Activated CD4-positive, alpha-beta T cell treated with anti-CD3 and anti-CD28 coated beads, Interleukin-2, amount 50 U/mL, for 4 hours (primary cell): ENCODE results near the gene PRDM13.
"Not testable (repeated sequence)": the region's sequence is repeated elsewhere in the genome, so short reads cannot be mapped to it uniquely, and the experiment has no call there.

ENCODE experiments used
- DNase-seq, 2 experiments: peaks; one replicate each; pipeline ENCODE4 v3.0.0-alpha.2; 2020

The PRDM13 gene

DNA sequence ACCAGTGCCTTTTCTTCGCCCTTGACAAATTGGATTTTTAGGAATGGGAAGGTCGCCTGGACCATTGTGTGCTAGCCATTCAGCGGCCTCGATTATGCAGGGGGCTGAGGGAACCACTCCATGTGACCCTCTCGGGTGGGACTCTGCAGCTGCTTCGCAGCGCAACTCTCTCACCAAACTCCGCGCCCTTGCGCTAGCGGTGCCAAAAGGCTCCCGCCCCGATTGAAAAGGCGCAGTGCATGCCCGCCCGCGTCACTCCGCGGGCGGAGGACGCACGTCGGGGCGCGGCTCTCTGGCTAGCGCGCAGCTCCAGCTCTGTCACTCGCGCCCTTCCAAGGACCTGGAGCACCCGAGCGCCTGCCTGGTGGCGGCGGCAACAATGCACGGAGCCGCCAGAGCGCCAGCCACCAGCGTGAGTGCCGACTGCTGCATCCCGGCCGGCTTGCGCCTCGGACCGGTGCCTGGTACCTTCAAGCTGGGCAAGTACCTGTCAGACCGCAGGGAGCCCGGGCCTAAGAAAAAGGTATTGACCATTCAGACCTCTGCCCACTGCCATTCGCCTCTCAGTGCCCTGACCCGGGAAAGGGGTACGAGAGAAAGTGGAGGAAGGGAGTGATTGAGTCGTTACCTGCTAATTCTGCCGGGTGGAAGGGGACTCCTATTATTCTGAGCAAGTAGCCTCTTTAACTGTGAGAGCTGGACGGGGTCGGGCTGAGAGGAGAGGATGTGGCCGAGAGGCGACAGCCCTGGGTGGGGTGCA lies at the start of gene PRDM13:
TSS of gene PRDM13 (plus strand) at position 178 of the 760 bp plus-strand sequence. CDS start at position 380, 202 bp downstream.
- no peak for DNase-seq

DNA sequence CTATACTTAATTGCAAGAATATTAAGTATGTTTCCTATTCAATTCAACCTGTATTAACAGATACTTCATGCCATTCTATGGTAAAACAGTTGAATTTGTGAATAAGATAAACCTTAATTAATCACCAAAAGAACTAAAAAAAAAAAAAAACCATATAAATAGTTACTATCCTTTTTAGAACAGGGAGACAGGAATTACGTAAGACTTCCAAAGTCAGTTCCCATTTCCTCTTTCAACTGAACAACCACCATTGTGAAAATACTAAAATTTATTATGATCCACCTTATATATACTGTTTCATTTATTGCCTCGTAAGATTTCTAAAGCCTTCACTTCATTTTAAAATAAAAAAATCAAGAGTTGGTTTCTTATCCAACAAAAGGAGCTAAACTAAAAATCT lies 47.6 kb upstream of the PRDM13 start:
- DNase-seq, result no peak

DNA sequence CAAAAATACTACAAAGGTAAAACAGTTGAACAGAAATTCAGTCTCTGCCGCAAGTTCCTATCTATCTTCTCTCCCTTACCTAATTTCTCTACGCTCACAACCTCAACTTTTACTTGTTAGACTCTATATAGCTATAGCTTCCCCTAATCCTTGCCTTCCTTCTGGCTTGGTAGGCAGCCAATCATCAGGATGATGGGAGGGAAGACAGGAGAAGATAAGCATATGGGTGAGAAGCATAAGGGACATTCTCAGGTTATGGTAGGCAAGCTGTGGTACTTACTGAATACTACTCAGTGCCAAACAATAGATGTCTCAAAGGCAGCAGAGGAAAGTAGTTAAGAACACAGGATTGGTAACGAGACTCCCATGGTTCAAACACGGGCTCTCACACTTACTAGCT lies 46.0 kb upstream of the PRDM13 start:
- no peak for DNase-seq

DNA sequence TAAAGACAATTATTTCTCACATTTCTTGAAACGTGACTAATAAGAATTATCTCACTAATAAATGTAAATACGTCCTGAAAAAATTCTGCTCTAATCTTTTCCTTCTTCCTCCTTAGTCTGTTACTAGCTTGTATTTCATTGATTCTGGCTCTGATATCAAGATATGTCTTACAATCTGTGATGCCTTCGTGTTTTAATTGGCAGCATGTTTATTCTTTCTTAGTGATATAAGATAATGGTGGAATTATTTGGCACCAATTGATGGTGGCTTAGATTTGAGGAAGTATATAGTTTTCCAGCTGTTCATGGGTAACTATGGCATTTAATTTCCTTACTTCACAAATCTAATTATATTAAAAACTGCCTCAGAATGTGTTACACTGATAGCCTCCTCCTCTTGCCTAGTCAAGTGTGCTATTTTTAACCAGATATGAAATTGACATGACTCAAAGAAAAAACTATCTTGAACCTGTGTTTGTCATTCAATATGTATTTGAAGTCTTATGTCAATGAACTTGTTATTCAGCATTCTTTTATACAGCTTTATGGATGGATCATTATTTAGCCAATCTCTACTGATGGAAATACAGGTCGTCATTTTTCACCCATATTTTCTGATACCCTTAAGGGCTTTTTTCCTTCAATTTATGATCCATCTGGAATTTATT lies 43.4 kb upstream of the PRDM13 start:
- no peak for DNase-seq

DNA sequence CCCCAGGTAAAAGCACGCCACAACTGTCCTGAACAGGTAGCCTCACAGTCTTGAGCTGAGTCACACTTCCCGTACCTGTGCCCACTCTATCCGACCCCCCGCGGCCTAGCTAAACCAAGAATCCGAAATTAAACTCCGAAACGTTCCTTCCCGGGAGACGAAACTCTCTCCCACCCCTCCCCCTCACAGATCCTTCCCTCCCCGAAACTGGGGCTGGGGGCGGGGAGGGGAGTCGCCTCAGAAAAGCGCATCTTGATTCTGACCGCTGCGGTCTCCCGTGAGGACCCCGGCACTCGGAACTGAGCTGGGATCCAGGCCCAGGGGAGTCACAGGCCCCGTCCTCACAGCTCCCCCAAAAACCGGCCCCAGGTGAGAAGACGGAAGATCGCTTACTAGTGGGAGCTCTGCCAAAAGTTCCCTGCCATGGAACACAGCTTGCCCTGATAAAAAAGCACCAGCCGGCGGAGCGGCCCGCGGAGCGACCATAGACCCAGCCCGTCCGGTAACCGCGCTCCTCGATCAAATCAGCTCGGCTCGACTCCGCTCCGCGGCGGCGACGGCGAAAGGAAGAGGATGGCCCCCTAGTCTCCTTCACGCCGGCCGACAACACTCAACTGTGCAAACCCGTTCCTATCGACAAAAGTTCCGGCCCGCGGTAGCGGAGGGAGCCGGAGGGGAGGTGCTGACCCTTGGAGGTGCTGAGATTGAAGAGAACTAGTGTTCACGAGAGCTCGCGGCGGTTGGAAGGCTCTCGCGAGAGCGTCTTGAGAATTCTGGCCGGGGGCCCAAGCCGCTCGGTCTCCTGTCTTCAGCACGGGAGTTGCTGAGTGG lies 38.3 kb upstream of the PRDM13 start, which contains the start of gene CCNC:
TSS of gene CCNC (minus strand) at position 558 of the 831 bp plus-strand sequence. CDS start at position 425, 133 bp downstream.
- DNase-seq, result peak; percentile 87 to 88

DNA sequence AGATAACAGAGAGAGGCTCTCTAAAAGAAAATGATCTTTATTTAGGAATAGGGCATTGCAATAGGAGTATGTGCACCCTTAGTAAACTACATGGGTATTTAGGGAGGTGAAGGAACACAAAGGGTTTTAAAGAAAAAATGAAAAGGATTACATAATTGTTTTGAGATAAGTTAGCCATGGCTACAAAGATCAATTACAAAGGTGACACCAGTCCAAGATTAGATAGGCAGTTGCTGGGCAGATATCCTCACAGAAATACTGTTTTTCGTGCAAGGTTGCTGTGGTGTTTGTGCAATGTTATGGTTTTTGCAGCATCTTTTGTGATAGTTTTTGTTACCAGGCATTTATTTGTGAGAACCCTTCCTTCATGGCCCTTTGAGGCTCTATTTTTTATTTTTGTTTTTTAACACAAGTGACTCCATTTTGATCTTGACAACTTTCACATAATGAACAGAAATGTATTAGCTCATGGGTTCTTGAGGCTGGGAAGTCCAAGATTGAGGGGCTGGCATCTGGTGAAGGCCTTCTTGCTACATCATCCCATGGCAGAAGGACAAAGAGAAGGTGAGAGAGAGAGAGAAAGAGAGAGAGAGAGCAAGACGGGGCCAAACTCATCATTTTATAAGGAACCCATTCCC lies 32.5 kb upstream of the PRDM13 start:
- DNase-seq, result no peak

DNA sequence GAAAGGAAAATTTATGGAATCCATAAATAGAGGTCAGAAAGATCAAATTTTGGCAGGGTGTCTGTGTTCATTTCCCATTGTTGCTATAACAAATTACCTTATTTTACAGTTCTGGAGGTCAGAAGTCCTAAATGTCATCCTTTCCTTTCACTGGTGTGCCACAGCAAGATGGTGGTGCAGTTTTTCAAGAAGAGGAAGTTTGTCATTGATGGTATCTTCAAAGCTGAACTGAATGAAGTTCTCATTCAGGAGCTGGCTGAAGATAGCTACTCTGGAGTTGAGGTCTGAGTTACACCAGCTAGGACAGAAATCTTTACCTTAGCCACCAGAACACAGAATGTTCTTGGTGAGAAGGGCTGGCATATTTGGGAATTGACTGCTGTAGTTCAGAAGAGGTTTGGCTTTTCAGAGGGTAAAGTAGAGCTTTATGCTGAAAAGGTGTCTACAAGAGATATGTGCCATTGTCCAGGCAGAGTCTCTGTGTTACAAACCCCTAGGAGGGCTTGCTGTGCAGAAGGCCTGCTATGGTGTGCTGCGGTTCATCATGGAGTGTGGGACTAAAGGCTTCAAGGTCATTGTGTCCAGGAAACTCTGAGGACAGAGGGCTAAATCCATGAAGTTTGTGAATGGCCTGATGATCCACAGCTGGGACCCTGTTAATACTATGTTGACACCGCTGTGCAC lies 30.9 kb upstream of the PRDM13 start:
- DNase-seq, result no peak

DNA sequence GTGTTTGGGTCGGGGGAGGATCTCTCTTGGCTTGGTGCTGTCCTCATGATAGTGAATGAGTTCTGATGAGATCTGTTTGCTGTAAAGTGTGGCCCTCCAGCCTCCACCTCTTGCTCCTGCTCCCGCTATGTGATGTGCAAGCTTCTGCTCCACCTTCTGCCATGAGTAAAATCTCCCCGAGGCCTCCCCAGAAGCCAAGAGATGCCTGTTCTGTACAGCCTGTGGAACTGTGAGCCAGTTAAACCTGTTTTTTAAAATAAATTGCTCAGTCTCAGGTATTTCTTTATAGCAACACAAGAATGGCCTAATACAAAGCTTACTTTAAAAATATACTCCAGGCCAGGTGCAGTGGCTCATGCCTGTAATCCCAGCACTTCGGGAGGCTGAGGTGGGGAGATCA lies 26.9 kb upstream of the PRDM13 start:
- DNase-seq, result no peak

DNA sequence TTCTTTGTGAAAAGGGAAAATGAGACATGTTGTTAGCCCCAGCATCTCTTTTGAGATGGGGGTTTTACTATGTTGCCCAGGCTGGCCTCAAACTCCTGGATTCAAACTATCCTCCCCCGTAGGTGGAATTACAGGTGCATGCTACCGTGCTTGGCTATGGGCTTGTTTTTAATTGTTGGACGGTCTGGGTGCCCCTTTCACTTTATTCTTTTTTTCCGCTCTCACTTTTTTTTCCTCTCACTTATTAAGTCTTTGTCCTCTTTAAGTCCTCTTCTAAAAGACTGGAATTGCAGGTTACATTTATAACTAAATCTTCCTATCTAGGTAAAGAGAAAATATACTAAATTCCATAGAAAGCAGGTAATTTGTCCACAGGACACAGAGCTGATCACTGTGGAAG lies 18.8 kb upstream of the PRDM13 start:
- DNase-seq, result no peak

DNA sequence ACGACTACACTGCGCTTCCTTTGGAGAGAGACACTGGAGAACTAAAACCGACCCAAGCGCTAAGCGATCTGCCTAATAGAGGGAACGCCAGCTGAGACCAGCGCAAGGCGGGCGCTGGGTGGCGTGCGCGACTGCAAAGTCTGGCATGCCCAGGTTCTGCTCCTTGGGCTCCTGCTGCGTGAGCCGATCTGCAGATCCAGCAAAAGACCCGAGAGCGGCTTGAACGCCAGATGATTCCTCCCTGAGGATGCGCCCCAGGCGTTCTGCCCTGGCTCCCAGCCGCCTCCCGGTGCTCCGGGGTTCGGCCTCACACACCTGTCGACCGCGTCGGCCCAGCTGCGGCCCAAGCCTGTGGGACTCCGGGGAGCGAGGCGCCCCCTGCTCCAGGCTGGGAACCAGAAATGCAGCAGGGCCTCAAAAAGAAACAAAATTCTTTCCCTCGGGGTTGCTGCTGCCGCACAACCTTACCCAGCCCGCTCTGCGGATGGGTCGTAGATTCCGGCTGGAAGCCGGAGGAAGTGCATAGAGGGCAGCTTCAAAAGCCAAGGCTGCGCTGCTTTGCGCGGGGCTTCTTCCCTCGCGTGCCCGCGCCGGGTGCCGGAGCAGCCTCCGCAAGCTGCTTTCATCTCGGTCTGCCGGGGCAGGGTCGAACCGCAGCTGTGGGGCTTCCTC lies 17.9 kb upstream of the PRDM13 start:
- peak; percentile 62 to 65 for DNase-seq

DNA sequence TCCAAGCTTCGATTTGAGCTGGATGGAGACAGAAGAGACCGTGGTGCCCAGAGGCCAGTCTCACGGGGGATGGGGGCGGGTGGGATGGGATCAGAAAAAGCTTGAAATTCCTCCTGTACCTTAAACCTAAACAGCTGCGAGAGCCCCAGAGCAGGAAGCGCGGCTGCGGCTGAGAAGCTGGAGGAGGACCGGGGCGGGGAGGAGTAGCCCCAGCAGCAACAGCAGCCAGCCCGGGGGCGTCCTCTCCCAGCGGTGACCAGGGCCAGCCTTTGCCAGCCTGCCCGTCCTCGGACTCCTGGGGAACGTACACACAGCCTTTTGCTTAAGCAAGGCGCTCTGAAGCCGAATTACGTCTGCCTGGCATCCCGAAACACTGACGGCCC lies 17.4 kb upstream of the PRDM13 start:
- no peak for DNase-seq

DNA sequence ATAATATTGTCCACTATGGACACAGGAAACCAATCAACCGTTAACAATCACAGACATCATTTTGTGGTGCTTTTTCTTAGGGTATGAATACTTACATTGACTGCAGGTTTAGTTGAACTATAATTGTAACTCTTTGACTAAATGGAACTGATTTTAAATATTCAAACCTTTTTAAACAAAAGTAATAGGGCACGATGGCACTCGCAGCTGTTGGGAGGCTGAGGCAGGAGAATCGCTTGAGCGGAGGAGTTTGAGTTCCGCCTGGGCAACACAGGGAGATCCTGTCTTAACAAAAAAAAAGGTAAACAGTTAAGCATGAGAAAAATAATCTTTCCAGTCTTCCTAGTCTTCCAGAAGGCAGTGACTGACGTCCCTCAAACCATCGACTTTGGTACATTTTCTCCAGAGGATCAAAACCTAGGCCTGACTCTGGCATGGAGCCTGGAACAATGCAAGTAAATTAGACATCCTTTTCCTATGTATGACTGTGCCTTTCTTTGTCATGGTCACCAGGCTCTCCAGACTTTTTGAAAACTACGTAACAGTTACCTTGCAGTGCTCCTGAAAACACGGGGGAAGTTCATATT lies 16.6 kb upstream of the PRDM13 start:
- no peak for DNase-seq

DNA sequence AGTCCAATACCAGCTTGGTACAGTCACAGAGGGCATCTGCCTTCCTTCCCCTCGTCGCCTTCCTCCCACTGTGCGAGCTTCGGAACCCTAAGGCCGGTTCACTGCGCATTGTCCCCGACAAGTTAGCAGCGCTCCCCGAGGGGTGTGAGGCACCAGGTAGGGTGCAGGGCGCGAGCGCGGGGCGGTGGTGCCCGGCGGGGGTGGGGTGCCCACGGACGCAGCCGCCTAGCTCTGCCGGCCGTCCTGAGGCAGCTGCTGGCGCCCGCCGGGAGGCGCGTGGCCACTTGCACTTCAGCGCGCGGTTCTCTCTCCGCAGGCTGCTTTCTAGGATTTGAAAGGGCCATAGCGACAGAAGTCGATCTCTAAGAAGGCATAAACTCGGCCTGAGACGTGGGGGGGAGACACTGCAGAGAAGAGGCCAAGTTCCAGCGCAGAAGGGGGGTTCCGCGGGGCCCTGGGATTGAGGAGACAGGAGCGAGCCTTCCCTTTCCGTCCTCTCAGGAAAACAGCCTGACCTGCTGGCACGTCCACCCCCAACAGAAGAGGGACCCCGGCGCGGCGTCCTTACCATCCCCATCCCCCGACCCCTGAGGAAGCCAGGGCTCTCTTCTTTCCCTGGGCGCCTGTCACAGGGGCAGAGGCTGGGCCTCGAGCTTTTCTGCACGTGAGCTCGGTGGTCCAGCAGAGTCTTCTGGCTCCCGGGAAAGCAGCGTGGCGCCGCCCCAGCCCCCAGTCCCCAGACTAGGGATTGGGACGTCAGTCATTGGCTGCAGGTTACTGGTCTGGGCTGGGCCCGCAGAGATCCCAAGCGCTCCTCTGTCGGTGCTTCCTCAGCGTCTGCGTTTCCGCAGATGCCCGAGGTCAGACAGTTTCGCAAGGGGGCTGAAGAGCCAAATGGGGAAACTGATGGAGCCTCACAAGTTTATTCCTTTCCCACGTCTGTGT lies 15.6 kb upstream of the PRDM13 start:
- no peak for DNase-seq

DNA sequence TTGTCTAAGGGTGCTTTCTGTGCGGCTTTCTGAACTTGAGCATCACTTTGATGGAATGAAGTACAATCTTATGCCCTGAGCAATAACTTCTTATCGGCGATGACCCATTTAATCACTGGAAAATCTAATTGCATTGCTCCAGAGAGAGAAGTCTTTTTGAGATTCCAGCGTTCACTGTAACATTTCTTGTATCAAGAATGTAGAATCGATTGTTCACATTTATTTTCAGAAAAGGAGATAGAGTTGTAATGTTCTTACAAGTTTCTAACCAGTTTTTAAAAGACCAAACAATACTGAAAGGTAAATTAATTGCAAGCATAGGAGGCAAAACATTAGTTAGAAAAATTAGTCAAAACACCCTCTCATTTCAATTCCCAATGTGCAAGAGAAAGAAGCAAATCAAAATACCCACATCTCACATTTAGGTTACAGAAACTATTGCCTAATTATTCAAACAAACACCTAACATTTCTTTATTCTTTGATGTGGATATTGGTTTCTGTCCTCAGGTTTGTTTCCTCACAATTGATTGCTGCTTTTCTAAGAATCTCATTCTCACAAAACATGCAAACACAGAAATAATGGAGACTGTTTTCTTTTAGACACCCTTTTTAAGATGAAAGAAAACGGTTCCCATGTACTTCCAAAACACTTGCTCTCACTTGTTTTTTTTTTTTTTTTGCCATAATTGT lies 14.8 kb upstream of the PRDM13 start:
- DNase-seq, result no peak

DNA sequence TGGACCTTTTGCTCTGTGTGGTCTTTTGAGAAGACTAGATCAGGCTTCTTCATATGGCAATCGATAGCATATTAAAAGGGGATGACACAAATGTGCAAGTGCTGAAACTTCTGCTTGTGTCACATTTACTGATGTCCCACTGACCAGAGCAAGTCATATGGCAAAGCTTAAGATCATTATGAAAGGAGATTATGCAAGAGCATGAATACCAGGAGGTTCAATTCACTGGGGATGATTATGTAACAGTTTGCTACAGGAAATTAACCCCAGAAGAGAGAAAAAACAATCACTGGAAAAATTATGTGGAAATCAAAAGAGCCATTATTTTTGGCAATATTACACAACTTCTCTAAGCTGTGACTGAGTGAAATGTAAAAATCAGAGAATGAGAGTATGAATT lies 13.7 kb upstream of the PRDM13 start:
- no peak for DNase-seq

DNA sequence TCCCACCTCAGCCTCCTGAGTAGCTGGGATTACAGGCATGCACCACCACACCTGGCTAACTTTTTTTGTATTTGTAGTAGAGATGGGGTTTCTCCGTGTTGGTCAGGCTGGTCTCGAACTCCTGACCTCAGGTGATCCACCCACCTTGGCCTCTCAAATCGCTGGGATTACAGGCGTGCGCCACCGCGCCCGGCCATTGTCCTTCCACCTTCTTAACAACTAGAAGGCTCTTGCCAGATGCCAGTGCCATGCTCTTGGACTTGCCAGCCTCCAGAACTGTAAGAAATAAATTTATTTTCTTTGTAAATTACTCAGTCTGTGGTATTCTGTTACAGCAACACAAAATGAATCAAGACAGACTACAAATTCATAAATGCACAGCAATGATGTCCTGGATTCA lies 11.9 kb upstream of the PRDM13 start:
- DNase-seq, result not testable (repeated sequence)

DNA sequence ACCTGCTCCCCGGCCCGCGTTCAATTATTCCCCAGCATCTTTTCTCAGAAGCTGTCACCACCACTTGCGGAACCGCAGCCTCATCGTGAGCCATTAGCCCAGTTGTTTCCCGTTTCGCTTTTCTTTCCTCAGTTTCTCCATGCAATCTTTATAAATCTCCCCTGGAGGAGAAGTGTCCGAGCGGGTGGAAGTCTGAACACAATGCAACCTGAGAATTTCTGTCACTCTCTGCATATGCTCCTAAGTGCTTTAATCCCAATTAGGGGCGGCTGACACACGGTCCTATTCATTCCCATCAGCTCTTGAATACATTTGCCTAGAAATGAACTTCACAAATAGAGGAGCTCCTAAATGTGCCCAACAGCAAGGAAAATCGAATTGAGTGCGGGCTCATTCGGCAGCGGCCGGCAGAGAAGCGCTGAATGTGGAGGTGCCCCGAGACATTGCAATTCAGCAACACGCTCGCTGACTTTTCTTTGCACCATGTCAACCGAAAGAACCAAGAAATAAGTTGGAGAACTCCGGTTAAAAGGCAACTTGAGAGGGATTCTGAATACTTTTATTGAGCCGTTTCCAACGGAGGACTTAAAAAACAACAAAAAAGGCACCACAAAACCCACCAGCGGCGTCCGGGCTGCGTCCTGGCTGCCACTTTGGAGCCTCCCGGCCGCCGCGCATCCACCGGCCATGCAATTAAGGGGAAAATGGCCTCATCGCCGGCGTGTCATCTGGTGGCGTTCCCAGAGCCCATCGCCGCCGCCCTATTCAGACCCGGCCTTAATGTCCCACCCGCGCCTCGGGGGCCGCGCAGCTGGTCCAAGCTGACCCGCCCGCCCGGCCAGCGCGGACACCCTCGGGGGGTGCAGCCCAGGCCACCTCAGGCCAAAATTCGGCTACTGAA lies 3.9 kb upstream of the PRDM13 start:
- DNase-seq, result no peak

DNA sequence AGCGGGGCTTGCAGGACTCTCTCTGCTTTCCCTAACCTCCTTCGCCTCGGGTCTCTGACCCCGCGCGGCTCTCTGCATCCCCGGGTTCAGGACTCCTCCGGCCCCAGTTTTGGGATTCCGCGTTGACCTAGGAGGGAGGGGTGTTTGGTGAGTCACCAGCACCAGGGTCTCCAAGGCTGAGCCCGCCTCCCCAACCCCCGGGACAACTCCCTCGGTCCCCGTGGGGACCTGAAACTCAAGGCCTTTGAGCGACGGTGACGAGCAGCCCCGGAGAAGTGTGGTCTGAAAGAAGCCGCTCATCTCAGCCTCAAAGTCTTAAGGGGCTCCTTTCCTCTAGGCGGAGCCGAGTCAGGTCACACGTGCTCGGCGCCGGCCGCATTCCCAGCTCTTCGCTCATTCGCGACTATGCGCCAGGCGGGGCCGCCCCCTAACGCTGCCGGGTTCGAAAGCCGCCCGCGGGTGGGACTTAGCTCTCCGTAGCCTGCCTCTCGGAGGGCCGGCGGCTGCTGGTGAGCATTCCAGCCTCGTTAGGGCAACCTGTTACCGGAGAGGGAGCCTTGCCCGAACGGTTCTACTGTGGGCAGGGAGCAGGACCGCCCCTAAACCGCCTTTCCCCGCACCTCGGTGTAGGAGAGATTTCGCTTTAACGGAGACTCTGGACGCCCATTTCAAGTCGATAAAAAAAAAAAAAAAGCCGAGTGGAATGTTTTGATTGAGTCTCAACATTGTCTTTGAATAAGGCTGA lies 3.0 kb upstream of the PRDM13 start:
- no peak for DNase-seq
